Right atrium auricular region (tissue), 2 donors: ENCODE results near the gene GSTK1. TPM values are rescaled to one million over a fixed set of nuclear protein-coding genes. Genes with fewer than 3 reads are reported as not detected.
A peak's percentile ranks its signal among the peaks of the same experiment; 100 is the strongest.

Experiments
- DNase-seq: peaks from one replicate; pipeline ENCODE4 v3.0.0-alpha.2; 2019; ENCODE audit warnings: low spot score
- H3K27ac ChIP-seq, 2 donors: fragments of 200-600 bp; sonication (generic); 1 replicate in 1 of 2; 2 replicates in 1 of 2; pipeline ENCODE4 v1.5.1; 2016 to 2019
- H3K27me3 ChIP-seq, 2 donors: fragments of 200-600 bp; sonication (generic); one replicate each; pipeline versions ENCODE4 v1.5.1 to v1.6.0; 2017 to 2019
- H3K36me3 ChIP-seq: fragments of 200-600 bp; sonication (generic); one replicate; pipeline ENCODE4 v1.5.1; 2016
- H3K4me1 ChIP-seq, 2 donors: fragments of 200-600 bp; sonication (generic); one replicate each; pipeline versions ENCODE4 v1.5.1 to v1.6.0; 2017 to 2019
- H3K4me3 ChIP-seq, 2 donors: fragments of 200-600 bp; sonication (generic); 1 replicate in 1 of 2; 2 replicates in 1 of 2; pipeline ENCODE4 v1.5.1; 2017 to 2019; ENCODE audit warnings: mild to moderate bottlenecking in 1 of 2, moderate library complexity in 1 of 2
- H3K9me3 ChIP-seq, 2 donors: fragments of 200-600 bp; sonication (generic); one replicate each; pipeline ENCODE4 v1.5.1; 2019
- CTCF ChIP-seq, 2 donors: fragments of 200-600 bp; sonication (generic); IDR thresholded peaks; one replicate each; pipeline ENCODE4 v1.5.1; 2019; ENCODE audit warnings: antibody characterized with exemption in 2 of 2
- total RNA-seq, 2 donors: library from RNA; depleted of rRNA; stranded (reverse); fragments of >200 nt; gene quantifications; one replicate each; pipeline ENCODE4 v1.1.0, GENCODE V29; 2016

Gene GSTK1
- total RNA-seq, 2 donors from 2014 or later, result 169 to 270 TPM

GRCh38 chr7:143265017-143265693 lies 1.9 kb downstream of the GSTK1 start:
- TF ChIP-seq CTCF (IDR thresholded peaks at IDR 0.05), result no peak
- no peaks in the 10 kb centered on the region for H3K27me3 ChIP-seq
- H3K27ac ChIP-seq, result no peak overlapping the region
- H3K4me3 ChIP-seq, result peak overlapping the region in 1 of 2 donors; percentile 70
- peaks cover 0 to 16% of the 10 kb centered on the region in 2 donors for H3K4me1 ChIP-seq
- H3K9me3 ChIP-seq, result no peaks in the 10 kb centered on the region
- DNase-seq, result no peak
- peaks cover 29% of the 10 kb centered on the region for H3K36me3 ChIP-seq

GRCh38 chr7:143269251-143269650 lies 6.0 kb downstream of the GSTK1 start:
- Histone ChIP-seq H3K9me3 (no peaks in the 10 kb centered on the region), H3K27ac (no peak overlapping the region), H3K27me3 (no peaks in the 10 kb centered on the region), H3K36me3 (peaks cover 29% of the 10 kb centered on the region), H3K4me1 (peaks cover 0 to 14% of the 10 kb centered on the region in 2 donors), H3K4me3 (no peak overlapping the region)
- no peak for TF ChIP-seq CTCF (IDR thresholded peaks at IDR 0.05)
- DNase-seq, result no peak

- no peak overlapping the region for H3K4me3 ChIP-seq
- H3K27ac ChIP-seq, result no peak overlapping the region
- TF ChIP-seq CTCF (IDR thresholded peaks at IDR 0.05), result no peak
- H3K4me1 ChIP-seq, result no peaks in the 10 kb centered on the region
- DNase-seq, result no peak
- H3K9me3 ChIP-seq, result no peaks in the 10 kb centered on the region
- no peaks in the 10 kb centered on the region for H3K27me3 ChIP-seq
- H3K36me3 ChIP-seq, result peaks cover 29% of the 10 kb centered on the region
Observed at GRCh38 chr7:143271240-143271639, 8.0 kb downstream of the GSTK1 start.

GRCh38 chr7:143272871-143273270 lies 9.6 kb downstream of the GSTK1 start:
- no peaks in the 10 kb centered on the region for H3K4me1 ChIP-seq
- H3K27me3 ChIP-seq, result no peaks in the 10 kb centered on the region
- H3K4me3 ChIP-seq, result no peak overlapping the region
- no peaks in the 10 kb centered on the region for H3K9me3 ChIP-seq
- no peak overlapping the region for H3K27ac ChIP-seq
- DNase-seq, result no peak
- TF ChIP-seq CTCF (IDR thresholded peaks at IDR 0.05), result no peak
- H3K36me3 ChIP-seq, result peaks cover 21% of the 10 kb centered on the region

- H3K4me1 ChIP-seq, result peaks cover 0 to 24% of the 10 kb centered on the region in 2 donors
- DNase-seq, result no peak
- H3K27me3 ChIP-seq, result no peaks in the 10 kb centered on the region
- TF ChIP-seq CTCF (IDR thresholded peaks at IDR 0.05), result no peak
- peak overlapping the region; percentile 34 to 44 for H3K27ac ChIP-seq
- H3K9me3 ChIP-seq, result no peaks in the 10 kb centered on the region
- no peaks in the 10 kb centered on the region for H3K36me3 ChIP-seq
- H3K4me3 ChIP-seq, result peak overlapping the region in 1 of 2 donors; percentile 9
Observed at GRCh38 chr7:143279186-143280098, 16.2 kb downstream of the GSTK1 start.
